Bronchial epithelial cell (primary cell): Measurements from ENCODE around the gene CELA2A. TPM values are rescaled to one million over a fixed set of nuclear protein-coding genes. Genes with fewer than 3 reads are reported as not detected.
A peak's percentile ranks its signal among the peaks of the same experiment; 100 is the strongest.
"Not testable (repeated sequence)": the region's sequence is repeated elsewhere in the genome, so short reads cannot be mapped to it uniquely, and the experiment has no call there.

ENCODE experiments used
- DNase-seq: peaks from one replicate; pipeline ENCODE4 v3.0.0-alpha.2; 2010; ENCODE audit warnings: low read depth
- FAIRE-seq: peaks from 2 replicates; lab custom pipeline; 2011; peaks lifted over from hg19 to GRCh38; lab: Jason Lieb, UNC
- H3K27me3 ChIP-seq: 2 replicates; pipeline ENCODE4 v1.5.1; 2011; ENCODE audit warnings: low read length; ENCODE audit not compliant: control insufficient read depth, insufficient read depth
- H3K36me3 ChIP-seq: 2 replicates; pipeline ENCODE4 v1.5.1; 2011; ENCODE audit warnings: low read length; ENCODE audit not compliant: control insufficient read depth, insufficient read depth
- H3K4me3 ChIP-seq: 2 replicates; pipeline ENCODE4 v1.5.1; 2011; ENCODE audit warnings: mild to moderate bottlenecking, low read depth, low read length, control low read depth
- total RNA-seq: library from RNA; depleted of rRNA; stranded (reverse); fragments of >200 nt; gene quantifications from 2 replicates; pipeline ENCODE4 v1.2.1, GENCODE V29; 2014
- TF ChIP-seq, protein P1 (sequence below): IDR thresholded peaks from 2 replicates; pipeline ENCODE4 v1.5.1; 2011; ENCODE audit warnings: mild to moderate bottlenecking, moderate library complexity, low read length, control low read depth, inconsistent platforms; ENCODE audit not compliant: insufficient read depth, severe bottlenecking

The CELA2A gene
- total RNA-seq, 1 donor from 2014 or later: not detected

- Histone ChIP-seq H3K4me3 (no peak overlapping the region), H3K27me3 (no peaks in the 10 kb centered on the region), H3K36me3 (peaks cover 11% of the 10 kb centered on the region)
- DNase-seq: no peak
- TF ChIP-seq, protein P1, sequence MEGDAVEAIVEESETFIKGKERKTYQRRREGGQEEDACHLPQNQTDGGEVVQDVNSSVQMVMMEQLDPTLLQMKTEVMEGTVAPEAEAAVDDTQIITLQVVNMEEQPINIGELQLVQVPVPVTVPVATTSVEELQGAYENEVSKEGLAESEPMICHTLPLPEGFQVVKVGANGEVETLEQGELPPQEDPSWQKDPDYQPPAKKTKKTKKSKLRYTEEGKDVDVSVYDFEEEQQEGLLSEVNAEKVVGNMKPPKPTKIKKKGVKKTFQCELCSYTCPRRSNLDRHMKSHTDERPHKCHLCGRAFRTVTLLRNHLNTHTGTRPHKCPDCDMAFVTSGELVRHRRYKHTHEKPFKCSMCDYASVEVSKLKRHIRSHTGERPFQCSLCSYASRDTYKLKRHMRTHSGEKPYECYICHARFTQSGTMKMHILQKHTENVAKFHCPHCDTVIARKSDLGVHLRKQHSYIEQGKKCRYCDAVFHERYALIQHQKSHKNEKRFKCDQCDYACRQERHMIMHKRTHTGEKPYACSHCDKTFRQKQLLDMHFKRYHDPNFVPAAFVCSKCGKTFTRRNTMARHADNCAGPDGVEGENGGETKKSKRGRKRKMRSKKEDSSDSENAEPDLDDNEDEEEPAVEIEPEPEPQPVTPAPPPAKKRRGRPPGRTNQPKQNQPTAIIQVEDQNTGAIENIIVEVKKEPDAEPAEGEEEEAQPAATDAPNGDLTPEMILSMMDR: no peak
- no peak for FAIRE-seq
These were observed 25.0 kb upstream of the CELA2A start for GRCh38 chr1:15431571-15431948.

GRCh38 chr1:15432324-15432723 lies 24.2 kb upstream of the CELA2A start:
- FAIRE-seq (no peak), DNase-seq (no peak)
- H3K27me3 ChIP-seq: no peaks in the 10 kb centered on the region
- peaks cover 7% of the 10 kb centered on the region for H3K36me3 ChIP-seq
- H3K4me3 ChIP-seq: no peak overlapping the region
- TF ChIP-seq, protein P1: no peak

DNA sequence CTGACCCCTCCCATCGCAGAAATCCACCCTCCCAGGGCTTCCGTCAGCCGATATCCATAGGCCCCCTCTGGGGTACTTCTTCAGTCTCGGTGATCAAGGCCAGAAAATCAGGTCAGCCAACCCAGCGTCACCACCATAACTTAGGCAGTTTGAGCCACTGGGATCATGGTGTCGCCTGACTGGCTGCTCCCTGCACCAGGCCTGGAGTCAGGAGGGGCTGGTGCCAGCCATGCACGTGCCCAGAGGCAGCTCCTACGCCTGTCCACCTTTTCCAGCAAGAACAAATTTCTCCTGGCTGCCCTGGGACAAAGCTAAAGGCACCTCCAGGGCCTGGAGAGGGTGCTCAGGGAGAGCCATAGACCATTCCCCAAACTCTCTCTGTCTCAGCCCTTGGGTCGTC lies 23.1 kb upstream of the CELA2A start:
- TF ChIP-seq, protein P1: no peak
- FAIRE-seq: no peak
- H3K4me3 ChIP-seq: no peak overlapping the region

DNA sequence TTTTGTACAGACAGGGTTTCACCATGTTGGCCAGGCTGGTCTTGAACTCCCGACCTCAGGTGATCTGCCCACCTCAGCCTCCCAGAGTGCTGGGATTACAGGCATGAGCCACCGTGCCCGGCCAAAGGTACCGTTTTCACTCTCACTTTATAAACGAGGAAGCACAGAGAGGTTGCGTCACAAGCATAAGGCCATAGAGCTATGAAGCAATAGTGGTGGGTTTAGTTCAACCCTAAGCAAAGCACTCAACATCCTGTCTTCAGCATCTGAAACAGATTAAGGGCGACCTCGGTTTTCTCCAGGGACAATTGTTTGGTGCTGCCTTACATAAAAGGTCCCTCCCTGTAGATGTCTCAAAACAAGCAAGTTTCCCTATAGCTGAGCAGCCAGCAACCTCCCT lies 21.8 kb upstream of the CELA2A start:
- DNase-seq: peak; percentile 45
- not testable (repeated sequence) for H3K27me3 ChIP-seq, H3K4me3 ChIP-seq, H3K36me3 ChIP-seq, FAIRE-seq

More for the DNA sequence above, 23.1 kb upstream of the CELA2A start:
- H3K27me3 ChIP-seq: no peaks in the 10 kb centered on the region
- H3K36me3 ChIP-seq: peaks cover 5% of the 10 kb centered on the region
- no peak for DNase-seq

DNA sequence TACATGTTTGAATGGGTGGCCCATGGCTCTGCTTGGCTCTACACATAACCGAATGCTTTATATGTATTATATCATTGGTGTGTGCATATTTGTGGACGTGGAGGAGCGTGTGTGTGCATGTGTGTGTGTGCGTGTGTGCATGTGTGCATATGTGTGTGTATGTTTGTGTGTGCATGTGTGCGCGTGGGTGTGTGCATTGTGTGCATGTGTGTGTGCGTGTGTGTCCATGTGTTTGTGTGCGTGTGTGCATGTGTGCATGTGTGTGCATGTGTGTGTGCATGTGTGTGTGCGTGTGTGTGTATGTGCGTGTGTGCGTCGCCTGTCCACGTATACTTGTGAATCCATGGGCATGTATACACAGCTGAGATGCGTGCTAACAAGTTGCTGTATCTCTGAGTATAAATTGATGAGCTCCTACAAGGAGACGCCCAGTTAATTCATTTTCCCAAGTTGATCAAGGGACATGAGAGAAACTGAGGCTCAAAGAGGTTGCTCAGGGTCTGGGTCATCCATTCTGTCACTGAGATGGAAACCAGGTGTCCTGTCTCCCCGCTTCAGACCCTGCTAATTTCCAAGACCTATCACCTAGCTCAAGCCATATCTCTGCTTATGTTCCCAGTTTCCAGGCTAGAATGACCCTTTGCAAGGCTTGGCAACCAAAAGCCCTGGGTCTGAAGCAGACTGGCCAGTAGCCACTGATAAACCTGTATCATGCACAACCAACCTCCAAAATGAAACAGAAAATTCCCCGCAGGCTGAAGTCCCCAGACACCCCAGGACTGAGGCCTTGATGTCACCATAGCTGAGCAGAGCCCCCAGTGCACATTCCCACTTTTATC lies 21.1 kb upstream of the CELA2A start:
- FAIRE-seq (peak; percentile 96), DNase-seq (no peak)
- H3K27me3 ChIP-seq: no peaks in the 10 kb centered on the region
- no peak overlapping the region for H3K4me3 ChIP-seq
- peaks cover 3% of the 10 kb centered on the region for H3K36me3 ChIP-seq
- TF ChIP-seq, protein P1: no peak

DNA sequence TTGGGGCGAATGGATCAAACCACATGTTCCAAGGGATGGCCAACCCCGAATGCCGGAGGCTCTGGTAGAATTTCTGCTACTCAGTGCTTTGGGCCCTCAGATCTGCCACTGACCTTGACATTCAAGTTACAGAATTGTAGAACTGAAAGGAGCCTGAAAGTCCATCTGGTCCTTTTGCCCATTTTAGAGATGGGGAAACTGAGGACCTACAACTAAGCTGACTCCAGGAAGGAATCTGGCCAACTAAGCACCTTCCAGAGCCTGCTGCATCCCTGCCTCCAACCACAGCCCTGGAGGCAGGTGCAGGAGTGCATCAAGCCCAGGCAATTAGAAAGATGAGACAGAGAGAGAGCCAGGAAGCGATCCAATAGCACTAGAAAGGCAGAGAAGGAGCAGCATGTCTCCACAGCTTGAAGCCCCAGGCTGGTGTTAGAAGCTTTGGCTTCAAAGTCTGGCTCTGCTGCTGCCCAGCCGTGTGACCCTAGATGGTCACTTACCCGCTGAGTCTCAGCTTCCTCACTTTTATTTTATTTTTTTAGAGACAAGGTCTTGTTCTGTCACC lies 19.6 kb upstream of the CELA2A start:
- no peak for FAIRE-seq
- TF ChIP-seq, protein P1: no peak

More for the DNA sequence above, 19.6 kb upstream of the CELA2A start:
- no peaks in the 10 kb centered on the region for H3K36me3 ChIP-seq
- DNase-seq: no peak
- H3K4me3 ChIP-seq: no peak overlapping the region
- H3K27me3 ChIP-seq: no peaks in the 10 kb centered on the region
